HG02642 (cell line): ENCODE results near the gene ALKBH6.

Source experiments
- ATAC-seq: cut with Tn5 transposase; IDR thresholded peaks from one replicate; pipeline ENCODE4 v1.9.1; 2021; ENCODE audit warnings: mild to moderate bottlenecking; ENCODE audit not compliant: unreplicated experiment, poor library complexity

Gene ALKBH6

GRCh38 chr19:35966771-35967170 lies 47.2 kb downstream of the ALKBH6 start:
- no peak for ATAC-seq

GRCh38 chr19:35963514-35963913 lies 50.5 kb downstream of the ALKBH6 start:
- ATAC-seq, result no peak

- no peak for ATAC-seq
Measured at GRCh38 chr19:35960432-35960972, 53.5 kb downstream of the ALKBH6 start.

GRCh38 chr19:35959968-35960320 lies 54.1 kb downstream of the ALKBH6 start:
- ATAC-seq, result no peak
